ENCODE results near the gene STK39.

Gene STK39

GRCh38 chr2:167943368-167943767, 304.0 kb downstream of the STK39 start:
- no peaks in the 10 kb centered on the region for H3F3A ChIP-seq (ENCODE audit: control insufficient read depth, insufficient read depth)
- no peaks in the 10 kb centered on the region for H3K9me3 ChIP-seq (ENCODE audit: control insufficient read depth, insufficient read depth, low read length)
- no peak overlapping the region for H3K4me3 ChIP-seq (ENCODE audit: low read length)
- H4K20me1 ChIP-seq (ENCODE audit: control insufficient read depth, insufficient read depth, low read depth, low read length), result no peaks in the 10 kb centered on the region
- no peaks in the 10 kb centered on the region for H3K4me1 ChIP-seq (ENCODE audit: control insufficient read depth, low read length)
- no peak overlapping the region for H3K27ac ChIP-seq (ENCODE audit: low read depth, low read length)
- H3K79me2 ChIP-seq (ENCODE audit: control insufficient read depth, low read length), result no peaks in the 10 kb centered on the region
- no peaks in the 10 kb centered on the region for H3K9me2 ChIP-seq (replicated peaks; ENCODE audit: control insufficient read depth, low read length)
- TF ChIP-seq CTCF (IDR thresholded peaks at IDR 0.05; ENCODE audit: low read depth, low read length, poor library complexity, severe bottlenecking) (no peak), EZH2phosphoT487 (IDR thresholded peaks at IDR 0.05; ENCODE audit: borderline replicate concordance, low read length) (no peak)
- H3K27me3 ChIP-seq (ENCODE audit: control insufficient read depth, low read length), result no peaks in the 10 kb centered on the region
- no peaks in the 10 kb centered on the region for H3K36me3 ChIP-seq (ENCODE audit: control insufficient read depth, low read length)
- no peak overlapping the region for H3K4me2 ChIP-seq (ENCODE audit: low read length)

- no peaks in the 10 kb centered on the region for H3K79me2 ChIP-seq (ENCODE audit: control insufficient read depth, low read length)
- no peak overlapping the region for H3K4me3 ChIP-seq (ENCODE audit: low read length)
- no peaks in the 10 kb centered on the region for H3K27me3 ChIP-seq (ENCODE audit: control insufficient read depth, low read length)
- no peaks in the 10 kb centered on the region for H3F3A ChIP-seq (ENCODE audit: control insufficient read depth, insufficient read depth)
- no peaks in the 10 kb centered on the region for H3K9me2 ChIP-seq (replicated peaks; ENCODE audit: control insufficient read depth, low read length)
- no peak overlapping the region for H3K27ac ChIP-seq (ENCODE audit: low read depth, low read length)
- H3K9me3 ChIP-seq (ENCODE audit: control insufficient read depth, insufficient read depth, low read length), result no peaks in the 10 kb centered on the region
- H4K20me1 ChIP-seq (ENCODE audit: control insufficient read depth, insufficient read depth, low read depth, low read length), result no peaks in the 10 kb centered on the region
- no peaks in the 10 kb centered on the region for H3K36me3 ChIP-seq (ENCODE audit: control insufficient read depth, low read length)
- TF ChIP-seq CTCF (IDR thresholded peaks at IDR 0.05; ENCODE audit: low read depth, low read length, poor library complexity, severe bottlenecking), result no peak
- TF ChIP-seq EZH2phosphoT487 (IDR thresholded peaks at IDR 0.05; ENCODE audit: borderline replicate concordance, low read length), result no peak
- H3K4me2 ChIP-seq (ENCODE audit: low read length), result no peak overlapping the region
- no peaks in the 10 kb centered on the region for H3K4me1 ChIP-seq (ENCODE audit: control insufficient read depth, low read length)
Measured at GRCh38 chr2:167942366-167943081, 304.9 kb downstream of the STK39 start.

- H3K79me2 ChIP-seq (ENCODE audit: control insufficient read depth, low read length), result no peaks in the 10 kb centered on the region
- H3K4me2 ChIP-seq (ENCODE audit: low read length), result no peak overlapping the region
- no peaks in the 10 kb centered on the region for H3K4me1 ChIP-seq (ENCODE audit: control insufficient read depth, low read length)
Measured at GRCh38 chr2:167941604-167942003, 305.8 kb downstream of the STK39 start.

More at GRCh38 chr2:167941604-167942003, 305.8 kb downstream of the STK39 start:
- Histone ChIP-seq H4K20me1 (ENCODE audit: control insufficient read depth, insufficient read depth, low read depth, low read length) (no peaks in the 10 kb centered on the region), H3K4me3 (ENCODE audit: low read length) (no peak overlapping the region), H3K27ac (ENCODE audit: low read depth, low read length) (no peak overlapping the region), H3K27me3 (ENCODE audit: control insufficient read depth, low read length) (no peaks in the 10 kb centered on the region), H3K9me2 (replicated peaks; ENCODE audit: control insufficient read depth, low read length) (no peaks in the 10 kb centered on the region), H3K36me3 (ENCODE audit: control insufficient read depth, low read length) (no peaks in the 10 kb centered on the region), H3F3A (ENCODE audit: control insufficient read depth, insufficient read depth) (no peaks in the 10 kb centered on the region), H3K9me3 (ENCODE audit: control insufficient read depth, insufficient read depth, low read length) (no peaks in the 10 kb centered on the region)
- TF ChIP-seq EZH2phosphoT487 (IDR thresholded peaks at IDR 0.05; ENCODE audit: borderline replicate concordance, low read length) (no peak), CTCF (IDR thresholded peaks at IDR 0.05; ENCODE audit: low read depth, low read length, poor library complexity, severe bottlenecking) (no peak)
